ENCODE results near the gene PRKCA.

Gene PRKCA

GRCh38 chr17:66309793-66310192 is 7.4 kb downstream of the PRKCA start:
- no peak overlapping the region for H3K4me3 ChIP-seq (ENCODE audit: low read length)
- no peak overlapping the region for H3K27ac ChIP-seq (ENCODE audit: low read length)
- TF ChIP-seq EZH2phosphoT487 (IDR thresholded peaks at IDR 0.05; ENCODE audit: low read depth) (no peak), CTCF (IDR thresholded peaks at IDR 0.05; ENCODE audit: low read depth, low read length) (no peak)
- no peaks in the 10 kb centered on the region for H3K79me2 ChIP-seq (ENCODE audit: low read length)
- no peak overlapping the region for H3K4me2 ChIP-seq (ENCODE audit: low read length)
- H4K20me1 ChIP-seq (ENCODE audit: insufficient read depth, low read length) = no peaks in the 10 kb centered on the region
- H2AFZ ChIP-seq (ENCODE audit: low read depth, low read length) = no peak overlapping the region
- H3K9ac ChIP-seq (ENCODE audit: low read length) = no peak overlapping the region
- no peaks in the 10 kb centered on the region for H3K36me3 ChIP-seq (replicated peaks; ENCODE audit: low read depth, low read length)
- no peaks in the 10 kb centered on the region for H3K27me3 ChIP-seq (ENCODE audit: low read depth, low read length)
- no peaks in the 10 kb centered on the region for H3K9me3 ChIP-seq (ENCODE audit: insufficient read depth, low read length)
- H3K4me1 ChIP-seq (ENCODE audit: low read length) = no peaks in the 10 kb centered on the region

- Histone ChIP-seq H2AFZ (ENCODE audit: low read depth, low read length) (no peak overlapping the region), H3K27ac (ENCODE audit: low read length) (no peak overlapping the region), H4K20me1 (ENCODE audit: insufficient read depth, low read length) (no peaks in the 10 kb centered on the region), H3K4me1 (ENCODE audit: low read length) (no peaks in the 10 kb centered on the region), H3K36me3 (replicated peaks; ENCODE audit: low read depth, low read length) (no peaks in the 10 kb centered on the region), H3K9me3 (ENCODE audit: insufficient read depth, low read length) (no peaks in the 10 kb centered on the region), H3K4me3 (ENCODE audit: low read length) (no peak overlapping the region), H3K9ac (ENCODE audit: low read length) (no peak overlapping the region), H3K4me2 (ENCODE audit: low read length) (no peak overlapping the region), H3K27me3 (ENCODE audit: low read depth, low read length) (no peaks in the 10 kb centered on the region), H3K79me2 (ENCODE audit: low read length) (no peaks in the 10 kb centered on the region)
- TF ChIP-seq EZH2phosphoT487 (IDR thresholded peaks at IDR 0.05; ENCODE audit: low read depth) (no peak), CTCF (IDR thresholded peaks at IDR 0.05; ENCODE audit: low read depth, low read length) (peak; percentile 9; the same call in 1 of the 2 replicates)
These were observed 8.2 kb downstream of the PRKCA start for GRCh38 chr17:66310528-66311148.

- Histone ChIP-seq H4K20me1 (ENCODE audit: insufficient read depth, low read length) (no peaks in the 10 kb centered on the region), H2AFZ (ENCODE audit: low read depth, low read length) (no peak overlapping the region), H3K27ac (ENCODE audit: low read length) (no peak overlapping the region), H3K4me2 (ENCODE audit: low read length) (no peak overlapping the region), H3K27me3 (ENCODE audit: low read depth, low read length) (no peaks in the 10 kb centered on the region), H3K4me1 (ENCODE audit: low read length) (no peaks in the 10 kb centered on the region), H3K9me3 (ENCODE audit: insufficient read depth, low read length) (no peaks in the 10 kb centered on the region), H3K9ac (ENCODE audit: low read length) (no peak overlapping the region), H3K4me3 (ENCODE audit: low read length) (no peak overlapping the region), H3K79me2 (ENCODE audit: low read length) (no peaks in the 10 kb centered on the region), H3K36me3 (replicated peaks; ENCODE audit: low read depth, low read length) (no peaks in the 10 kb centered on the region)
- no peak for TF ChIP-seq CTCF (IDR thresholded peaks at IDR 0.05; ENCODE audit: low read depth, low read length)
- no peak for TF ChIP-seq EZH2phosphoT487 (IDR thresholded peaks at IDR 0.05; ENCODE audit: low read depth)
These were observed 10.5 kb downstream of the PRKCA start for GRCh38 chr17:66312912-66313311.

- Histone ChIP-seq H3K27me3 (ENCODE audit: low read depth, low read length) (no peaks in the 10 kb centered on the region), H3K4me1 (ENCODE audit: low read length) (no peaks in the 10 kb centered on the region), H3K4me3 (ENCODE audit: low read length) (no peak overlapping the region), H3K36me3 (replicated peaks; ENCODE audit: low read depth, low read length) (no peaks in the 10 kb centered on the region), H3K79me2 (ENCODE audit: low read length) (no peaks in the 10 kb centered on the region), H3K4me2 (ENCODE audit: low read length) (no peak overlapping the region), H3K9me3 (ENCODE audit: insufficient read depth, low read length) (no peaks in the 10 kb centered on the region), H3K27ac (ENCODE audit: low read length) (no peak overlapping the region), H3K9ac (ENCODE audit: low read length) (no peak overlapping the region), H2AFZ (ENCODE audit: low read depth, low read length) (no peak overlapping the region), H4K20me1 (ENCODE audit: insufficient read depth, low read length) (no peaks in the 10 kb centered on the region)
- TF ChIP-seq CTCF (IDR thresholded peaks at IDR 0.05; ENCODE audit: low read depth, low read length) (no peak), EZH2phosphoT487 (IDR thresholded peaks at IDR 0.05; ENCODE audit: low read depth) (no peak)
These were observed 10.9 kb downstream of the PRKCA start for GRCh38 chr17:66313325-66313724.
